T-helper 17 cell (primary cell): ENCODE results near the gene TPO. TPM values are rescaled to one million over a fixed set of nuclear protein-coding genes. Genes with fewer than 3 reads are reported as not detected.
A peak's percentile ranks its signal among the peaks of the same experiment; 100 is the strongest.

ENCODE experiments used
- ATAC-seq: fragments of 150-1000 bp; cut with Tn5 transposase; 2 replicates; pipeline ENCODE4 v1.10.0; 2021; ENCODE audit warnings: mild to moderate bottlenecking, moderate library complexity
- DNase-seq, 3 donors: peaks; one replicate each; pipeline versions ENCODE4 v3.0.0 to v3.0.0-alpha.2; 2020 to 2021
- H3K9me3 ChIP-seq: one replicate; pipeline ENCODE4 v1.7.0; 2013; ENCODE audit warnings: low read length, mild to moderate bottlenecking; ENCODE audit not compliant: control insufficient read depth, poor library complexity, severe bottlenecking
- H3K27ac Mint-ChIP-seq: one replicate; pipeline ENCODE4 v1.8.0; 2022; ENCODE audit warnings: mild to moderate bottlenecking, moderate library complexity, mixed read lengths
- H3K27me3 Mint-ChIP-seq: one replicate; pipeline ENCODE4 v1.8.0; 2022; ENCODE audit warnings: mixed read lengths
- H3K36me3 Mint-ChIP-seq: one replicate; pipeline ENCODE4 v1.8.0; 2022; ENCODE audit warnings: low read depth, mixed read lengths
- H3K4me1 Mint-ChIP-seq: one replicate; pipeline ENCODE4 v1.8.0; 2022; ENCODE audit warnings: mild to moderate bottlenecking, mixed read lengths
- H3K4me3 Mint-ChIP-seq: one replicate; pipeline ENCODE4 v1.8.0; 2022; ENCODE audit warnings: mild to moderate bottlenecking, moderate library complexity, mixed read lengths
- total RNA-seq, 4 donors: library from RNA in 2 of 4; stranded (reverse) in 2 of 4; gene quantifications; one replicate each; pipeline ENCODE4 v1.2.3 and lab custom pipeline; 2022 to 2026

Gene TPO
- total RNA-seq, 2 donors from 2014 or later: 0.44 to 2.4 TPM

- H3K27ac Mint-ChIP-seq: no peak overlapping the region
- H3K9me3 ChIP-seq: no peaks in the 10 kb centered on the region
Measured at GRCh38 chr2:1437537-1437936, 24.3 kb downstream of the TPO start.

GRCh38 chr2:1438972-1439371 lies 25.7 kb downstream of the TPO start:
- Mint-ChIP-seq H3K4me1 (peaks cover 13% of the 10 kb centered on the region), H3K27ac (no peak overlapping the region), H3K27me3 (no peaks in the 10 kb centered on the region), H3K36me3 (no peaks in the 10 kb centered on the region), H3K4me3 (no peak overlapping the region)
- no peak for DNase-seq
- no peak for ATAC-seq
- H3K9me3 ChIP-seq: no peaks in the 10 kb centered on the region

More at GRCh38 chr2:1437537-1437936, 24.3 kb downstream of the TPO start:
- ATAC-seq (no peak), DNase-seq (no peak)
- Mint-ChIP-seq H3K27me3 (no peaks in the 10 kb centered on the region), H3K36me3 (no peaks in the 10 kb centered on the region), H3K4me1 (peaks cover 13% of the 10 kb centered on the region), H3K4me3 (no peak overlapping the region)

GRCh38 chr2:1440581-1440980 lies 27.3 kb downstream of the TPO start:
- Mint-ChIP-seq H3K27ac (no peak overlapping the region), H3K27me3 (no peaks in the 10 kb centered on the region), H3K4me3 (no peak overlapping the region), H3K4me1 (peaks cover 13% of the 10 kb centered on the region), H3K36me3 (no peaks in the 10 kb centered on the region)
- ATAC-seq (no peak), DNase-seq (no peak)
- H3K9me3 ChIP-seq: no peaks in the 10 kb centered on the region

GRCh38 chr2:1446301-1446700 lies 33.0 kb downstream of the TPO start:
- Mint-ChIP-seq H3K4me3 (no peak overlapping the region), H3K36me3 (no peaks in the 10 kb centered on the region), H3K27ac (no peak overlapping the region), H3K4me1 (peaks cover 2% of the 10 kb centered on the region), H3K27me3 (peaks cover 33% of the 10 kb centered on the region)
- DNase-seq (no peak), ATAC-seq (no peak)
- H3K9me3 ChIP-seq: no peaks in the 10 kb centered on the region

GRCh38 chr2:1448009-1448408 lies 34.7 kb downstream of the TPO start:
- H3K4me3 Mint-ChIP-seq: no peak overlapping the region
- ATAC-seq (no peak), DNase-seq (no peak)
- H3K36me3 Mint-ChIP-seq: no peaks in the 10 kb centered on the region
- H3K9me3 ChIP-seq: no peaks in the 10 kb centered on the region
- peaks cover 33% of the 10 kb centered on the region for H3K27me3 Mint-ChIP-seq
- no peak overlapping the region for H3K27ac Mint-ChIP-seq
- H3K4me1 Mint-ChIP-seq: peaks cover 2% of the 10 kb centered on the region

- no peaks in the 10 kb centered on the region for H3K36me3 Mint-ChIP-seq
- H3K27me3 Mint-ChIP-seq: peaks cover 33% of the 10 kb centered on the region
- H3K27ac Mint-ChIP-seq: no peak overlapping the region
- H3K9me3 ChIP-seq: no peaks in the 10 kb centered on the region
- DNase-seq (no peak), ATAC-seq (no peak)
- H3K4me3 Mint-ChIP-seq: no peak overlapping the region
- peaks cover 2% of the 10 kb centered on the region for H3K4me1 Mint-ChIP-seq
Measured at GRCh38 chr2:1450915-1451314, 37.7 kb downstream of the TPO start.

GRCh38 chr2:1451422-1451821 lies 38.2 kb downstream of the TPO start:
- Mint-ChIP-seq H3K36me3 (no peaks in the 10 kb centered on the region), H3K27ac (no peak overlapping the region), H3K4me3 (no peak overlapping the region), H3K27me3 (peaks cover 33% of the 10 kb centered on the region), H3K4me1 (peaks cover 2% of the 10 kb centered on the region)
- no peaks in the 10 kb centered on the region for H3K9me3 ChIP-seq
- no peak for DNase-seq
- no peak for ATAC-seq

GRCh38 chr2:1453561-1453960 lies 40.3 kb downstream of the TPO start:
- ATAC-seq (no peak), DNase-seq (no peak)
- H3K27me3 Mint-ChIP-seq: peaks cover 22% of the 10 kb centered on the region
- H3K9me3 ChIP-seq: no peaks in the 10 kb centered on the region
- peak overlapping the region; percentile 19 for H3K27ac Mint-ChIP-seq
- H3K4me3 Mint-ChIP-seq: no peak overlapping the region
- H3K4me1 Mint-ChIP-seq: no peaks in the 10 kb centered on the region
- H3K36me3 Mint-ChIP-seq: no peaks in the 10 kb centered on the region

GRCh38 chr2:1454346-1454745 lies 41.1 kb downstream of the TPO start:
- H3K9me3 ChIP-seq: no peaks in the 10 kb centered on the region
- Mint-ChIP-seq H3K4me3 (no peak overlapping the region), H3K4me1 (no peaks in the 10 kb centered on the region), H3K36me3 (no peaks in the 10 kb centered on the region), H3K27me3 (peaks cover 14% of the 10 kb centered on the region), H3K27ac (no peak overlapping the region)
- no peak for DNase-seq
- no peak for ATAC-seq

- peaks cover 6% of the 10 kb centered on the region for H3K27me3 Mint-ChIP-seq
- H3K9me3 ChIP-seq: no peaks in the 10 kb centered on the region
- ATAC-seq (no peak), DNase-seq (no peak)
- no peak overlapping the region for H3K27ac Mint-ChIP-seq
- no peaks in the 10 kb centered on the region for H3K4me1 Mint-ChIP-seq
- H3K4me3 Mint-ChIP-seq: no peak overlapping the region
- H3K36me3 Mint-ChIP-seq: no peaks in the 10 kb centered on the region
Measured at GRCh38 chr2:1455466-1455865, 42.2 kb downstream of the TPO start.

GRCh38 chr2:1458432-1458831 lies 45.2 kb downstream of the TPO start:
- H3K36me3 Mint-ChIP-seq: no peaks in the 10 kb centered on the region

GRCh38 chr2:1459727-1460126 lies 46.5 kb downstream of the TPO start:
- Mint-ChIP-seq H3K36me3 (no peaks in the 10 kb centered on the region), H3K27ac (no peak overlapping the region), H3K4me1 (no peaks in the 10 kb centered on the region), H3K4me3 (no peak overlapping the region), H3K27me3 (no peaks in the 10 kb centered on the region)
- ATAC-seq (no peak), DNase-seq (no peak)
- H3K9me3 ChIP-seq: no peaks in the 10 kb centered on the region

More at GRCh38 chr2:1458432-1458831, 45.2 kb downstream of the TPO start:
- H3K4me1 Mint-ChIP-seq: no peaks in the 10 kb centered on the region
- ATAC-seq (no peak), DNase-seq (no peak)
- no peak overlapping the region for H3K4me3 Mint-ChIP-seq
- H3K9me3 ChIP-seq: no peaks in the 10 kb centered on the region
- H3K27ac Mint-ChIP-seq: no peak overlapping the region
- no peaks in the 10 kb centered on the region for H3K27me3 Mint-ChIP-seq

GRCh38 chr2:1460851-1461418 lies 47.7 kb downstream of the TPO start:
- no peak for ATAC-seq
- no peaks in the 10 kb centered on the region for H3K9me3 ChIP-seq
- no peaks in the 10 kb centered on the region for H3K36me3 Mint-ChIP-seq
- H3K4me3 Mint-ChIP-seq: no peak overlapping the region
- DNase-seq: no peak
- no peak overlapping the region for H3K27ac Mint-ChIP-seq
- H3K4me1 Mint-ChIP-seq: peaks cover 3% of the 10 kb centered on the region
- H3K27me3 Mint-ChIP-seq: no peaks in the 10 kb centered on the region

GRCh38 chr2:1461507-1462390 lies 48.5 kb downstream of the TPO start:
- H3K27ac Mint-ChIP-seq: no peak overlapping the region
- H3K9me3 ChIP-seq: no peaks in the 10 kb centered on the region
- no peaks in the 10 kb centered on the region for H3K36me3 Mint-ChIP-seq
- ATAC-seq (no peak), DNase-seq (no peak)
- peaks cover 4% of the 10 kb centered on the region for H3K4me1 Mint-ChIP-seq
- H3K27me3 Mint-ChIP-seq: no peaks in the 10 kb centered on the region
- no peak overlapping the region for H3K4me3 Mint-ChIP-seq
